Osteocyte (in vitro differentiated cells): ENCODE data around the gene GGN. TPM values are rescaled to one million over a fixed set of nuclear protein-coding genes. Genes with fewer than 3 reads are reported as not detected.

ENCODE experiments used
- DNase-seq: peaks from one replicate; pipeline ENCODE4 v3.0.0; 2021; ENCODE audit warnings: mixed read lengths; ENCODE audit not compliant: unreplicated experiment; ENCODE audit errors: extremely low spot score
- H3K27ac Mint-ChIP-seq: one replicate; pipeline ENCODE4 v1.8.0; 2021; ENCODE audit warnings: mild to moderate bottlenecking, mixed read lengths; ENCODE audit not compliant: unreplicated experiment
- H3K27me3 Mint-ChIP-seq: one replicate; pipeline ENCODE4 v1.8.0; 2021; ENCODE audit warnings: mixed read lengths; ENCODE audit not compliant: unreplicated experiment
- H3K36me3 Mint-ChIP-seq: one replicate; pipeline ENCODE4 v1.8.0; 2021; ENCODE audit warnings: mixed read lengths; ENCODE audit not compliant: unreplicated experiment
- H3K4me1 Mint-ChIP-seq: one replicate; pipeline ENCODE4 v1.8.0; 2021; ENCODE audit warnings: mixed read lengths; ENCODE audit not compliant: unreplicated experiment
- H3K4me3 Mint-ChIP-seq: one replicate; pipeline ENCODE4 v1.8.0; 2021; ENCODE audit warnings: mild to moderate bottlenecking, moderate library complexity, mixed read lengths; ENCODE audit not compliant: unreplicated experiment
- H3K9me3 Mint-ChIP-seq: one replicate; pipeline ENCODE4 v1.8.0; 2021; ENCODE audit warnings: mixed read lengths; ENCODE audit not compliant: unreplicated experiment
- total RNA-seq: library from RNA; stranded (reverse); gene quantifications from 2 replicates; pipeline ENCODE4 v1.2.1, GENCODE V29; 2021
- TF ChIP-seq, protein P1 (sequence below): fragments of 200-600 bp; sonication (generic); IDR thresholded peaks from 2 replicates; pipeline ENCODE4 v1.5.0; 2021; ENCODE audit warnings: antibody characterized with exemption, mild to moderate bottlenecking, moderate library complexity

Gene GGN
- total RNA-seq, 1 donor from 2014 or later, result 2.3 TPM

DNA sequence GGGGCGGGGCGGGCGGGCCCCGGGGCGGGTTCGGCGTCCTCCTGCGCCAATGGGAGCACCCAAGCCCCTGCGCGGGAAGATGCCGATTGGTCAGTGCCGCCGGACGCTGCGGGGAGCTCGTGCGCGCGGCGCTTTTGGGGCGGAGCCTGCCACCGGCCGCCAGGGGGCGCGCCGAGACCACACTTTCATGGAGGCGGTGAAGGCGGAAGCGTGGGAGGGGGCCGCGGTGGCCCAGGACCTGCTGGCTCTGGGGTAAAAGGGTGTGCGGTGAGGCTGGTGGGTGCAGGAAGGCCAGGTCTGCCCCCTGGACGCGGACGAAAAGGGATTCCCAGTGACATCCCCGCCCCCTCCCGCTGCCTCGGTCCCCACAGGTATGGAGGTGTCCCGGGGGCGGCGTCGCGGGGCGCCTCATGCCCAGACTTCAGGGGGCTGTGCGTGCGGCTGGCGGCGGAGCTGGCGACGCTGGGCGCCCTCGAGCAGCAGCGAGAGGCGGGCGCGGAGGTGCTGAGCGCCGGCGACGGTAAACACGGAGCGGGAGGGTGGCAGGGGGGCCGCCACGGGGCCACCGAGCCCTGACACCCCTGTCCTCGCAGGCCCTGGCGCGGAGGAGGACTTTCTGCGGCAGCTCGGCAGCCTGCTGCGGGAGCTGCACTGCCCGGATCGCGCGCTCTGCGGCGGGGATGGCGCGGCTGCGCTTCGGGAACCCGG is 15.3 kb upstream of the GGN start, which contains the start of gene FAM98C:
Gene FAM98C (plus strand): TSS at position 127 of the 708 bp plus-strand sequence. CDS start 61 bp downstream, at position 188.
- TF ChIP-seq, protein P1, sequence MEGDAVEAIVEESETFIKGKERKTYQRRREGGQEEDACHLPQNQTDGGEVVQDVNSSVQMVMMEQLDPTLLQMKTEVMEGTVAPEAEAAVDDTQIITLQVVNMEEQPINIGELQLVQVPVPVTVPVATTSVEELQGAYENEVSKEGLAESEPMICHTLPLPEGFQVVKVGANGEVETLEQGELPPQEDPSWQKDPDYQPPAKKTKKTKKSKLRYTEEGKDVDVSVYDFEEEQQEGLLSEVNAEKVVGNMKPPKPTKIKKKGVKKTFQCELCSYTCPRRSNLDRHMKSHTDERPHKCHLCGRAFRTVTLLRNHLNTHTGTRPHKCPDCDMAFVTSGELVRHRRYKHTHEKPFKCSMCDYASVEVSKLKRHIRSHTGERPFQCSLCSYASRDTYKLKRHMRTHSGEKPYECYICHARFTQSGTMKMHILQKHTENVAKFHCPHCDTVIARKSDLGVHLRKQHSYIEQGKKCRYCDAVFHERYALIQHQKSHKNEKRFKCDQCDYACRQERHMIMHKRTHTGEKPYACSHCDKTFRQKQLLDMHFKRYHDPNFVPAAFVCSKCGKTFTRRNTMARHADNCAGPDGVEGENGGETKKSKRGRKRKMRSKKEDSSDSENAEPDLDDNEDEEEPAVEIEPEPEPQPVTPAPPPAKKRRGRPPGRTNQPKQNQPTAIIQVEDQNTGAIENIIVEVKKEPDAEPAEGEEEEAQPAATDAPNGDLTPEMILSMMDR, result peak; percentile 100
- H3K27ac Mint-ChIP-seq, result peak within 1 kb of the TSS; percentile 79

DNA sequence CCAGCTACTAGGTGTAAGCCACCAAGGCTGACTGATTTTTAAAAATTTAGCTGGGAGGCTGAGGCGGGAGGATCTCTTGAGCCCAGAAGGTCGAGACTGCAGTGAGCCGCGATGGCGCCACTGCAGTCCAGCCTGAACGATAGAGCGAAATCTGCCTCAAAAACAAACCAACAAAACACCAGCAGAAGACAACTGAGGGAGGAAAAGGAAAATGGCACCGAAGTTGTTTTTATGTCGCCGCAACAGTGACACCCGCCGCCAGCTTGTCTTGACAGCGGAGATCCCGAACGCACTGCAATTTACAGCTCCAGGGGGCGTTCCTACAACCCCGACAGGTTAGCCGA is 14.8 kb upstream of the GGN start:
- Mint-ChIP-seq H3K4me3 (peak overlapping the region; percentile 90), H3K9me3 (no peaks in the 10 kb centered on the region), H3K36me3 (peaks cover 6% of the 10 kb centered on the region), H3K27me3 (no peaks in the 10 kb centered on the region), H3K4me1 (peaks cover 8% of the 10 kb centered on the region), H3K27ac (peak overlapping the region; percentile 41)
- TF ChIP-seq, protein P1, result no peak
- no peak for DNase-seq

More for the DNA sequence above, 15.3 kb upstream of the GGN start, which contains the start of gene FAM98C:
- Mint-ChIP-seq H3K27me3 (no peaks in the 10 kb centered on the region), H3K4me3 (peak within 1 kb of the TSS; percentile 90), H3K36me3 (peaks cover 8% of the 10 kb centered on the region), H3K9me3 (no peaks in the 10 kb centered on the region), H3K4me1 (peaks cover 8% of the 10 kb centered on the region)
- peak; percentile 99 for DNase-seq

DNA sequence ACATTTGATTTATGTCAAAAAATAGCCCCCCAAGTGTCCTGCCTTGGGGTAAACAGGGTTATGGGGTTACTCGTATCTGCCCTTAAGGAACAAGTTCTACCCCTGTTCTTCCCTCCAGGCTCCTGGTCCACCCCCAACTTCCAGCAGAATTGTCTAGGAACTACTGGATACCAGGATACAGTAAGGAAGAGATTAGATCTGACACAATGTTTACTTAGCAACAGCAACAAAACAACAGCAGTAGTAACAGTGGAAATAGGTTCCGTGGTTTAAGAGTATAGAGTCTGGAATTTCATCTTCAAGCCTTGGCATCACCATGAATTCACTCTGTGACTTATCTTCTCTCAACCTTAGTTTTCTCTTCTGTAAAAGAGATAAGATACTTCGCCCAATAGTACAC is 13.3 kb upstream of the GGN start:
- no peak for DNase-seq
- H3K36me3 Mint-ChIP-seq, result peaks cover 6% of the 10 kb centered on the region
- H3K9me3 Mint-ChIP-seq, result no peaks in the 10 kb centered on the region
- TF ChIP-seq, protein P1, result no peak
- H3K4me3 Mint-ChIP-seq, result no peak overlapping the region
- peaks cover 8% of the 10 kb centered on the region for H3K4me1 Mint-ChIP-seq
- H3K27me3 Mint-ChIP-seq, result no peaks in the 10 kb centered on the region
- H3K27ac Mint-ChIP-seq, result no peak overlapping the region

DNA sequence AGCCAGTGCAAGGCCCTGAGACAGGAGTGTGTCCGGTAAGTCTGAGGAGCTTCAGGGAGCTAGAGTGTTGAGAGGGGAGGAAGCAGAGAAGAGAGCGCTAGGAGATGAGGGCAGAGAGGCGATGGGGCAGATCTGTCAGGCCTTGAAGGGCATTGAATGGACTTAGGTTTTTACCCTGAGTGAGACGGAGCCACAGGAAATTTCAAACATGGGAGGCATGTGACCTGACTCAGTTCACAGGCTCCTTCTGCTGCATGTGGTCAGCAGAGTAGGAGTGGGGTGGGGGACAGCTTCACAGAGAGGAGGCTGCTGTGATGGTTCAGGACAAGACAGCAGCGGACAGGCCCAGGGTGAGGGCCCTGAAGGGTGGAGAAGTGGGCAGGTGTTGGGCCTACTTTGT is 12.5 kb upstream of the GGN start:
- no peak for DNase-seq
- Mint-ChIP-seq H3K27ac (no peak overlapping the region), H3K9me3 (no peaks in the 10 kb centered on the region), H3K36me3 (peaks cover 4% of the 10 kb centered on the region), H3K4me1 (peaks cover 8% of the 10 kb centered on the region), H3K27me3 (no peaks in the 10 kb centered on the region), H3K4me3 (no peak overlapping the region)
- TF ChIP-seq, protein P1, result no peak

DNA sequence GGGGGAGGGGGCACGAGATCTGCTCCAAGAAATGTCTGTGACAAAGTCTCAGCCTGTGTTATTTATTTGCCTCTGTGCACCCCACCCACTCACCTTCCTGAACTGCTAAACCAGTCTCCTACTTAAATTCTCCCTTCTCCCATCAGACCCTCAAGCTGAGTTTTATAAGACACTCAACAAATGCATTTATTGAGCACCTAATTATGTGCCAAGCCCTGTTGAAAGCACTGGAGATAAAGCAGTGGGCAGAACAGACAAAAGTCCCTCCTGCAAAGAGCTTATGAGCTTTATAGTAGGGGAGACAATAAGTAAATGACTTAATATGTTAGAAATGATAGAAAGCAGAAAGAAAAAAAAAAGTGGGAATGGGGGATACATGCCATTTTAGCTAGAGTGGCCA is 11.7 kb upstream of the GGN start:
- TF ChIP-seq, protein P1, result no peak
- no peak overlapping the region for H3K4me3 Mint-ChIP-seq
- H3K9me3 Mint-ChIP-seq, result no peaks in the 10 kb centered on the region
- H3K36me3 Mint-ChIP-seq, result peaks cover 2% of the 10 kb centered on the region
- no peak overlapping the region for H3K27ac Mint-ChIP-seq
- no peaks in the 10 kb centered on the region for H3K27me3 Mint-ChIP-seq
- H3K4me1 Mint-ChIP-seq, result peaks cover 8% of the 10 kb centered on the region
- no peak for DNase-seq
